H1 (cell line): ENCODE measurements around the gene HSD11B1. TPM values are rescaled to one million over a fixed set of nuclear protein-coding genes. Genes with fewer than 3 reads are reported as not detected.
A peak's percentile ranks its signal among the peaks of the same experiment; 100 is the strongest.

Source experiments
- CTCF ChIA-PET: fragments of 300-600 bp; sonication (Branson Sonifier 250); formaldehyde crosslinking; loops from one replicate; lab custom pipeline; 2021; ENCODE audit not compliant: partially characterized antibody; lab: Charles Lee
- POLR2A ChIA-PET: fragments of 300-600 bp; sonication (Branson Sonifier 250); formaldehyde crosslinking; loops from one replicate; lab custom pipeline; 2021; ENCODE audit warnings: inconsistent platforms; ENCODE audit not compliant: partially characterized antibody; lab: Charles Lee
- DNase-seq, 2 experiments: peaks; one replicate each; pipeline versions ENCODE4 v3.0.0 to v3.0.0-alpha.2; 2010 to 2022; ENCODE audit warnings: low spot score in 2 of 2, low read depth in 1 of 2, mixed read lengths in 1 of 2
- FAIRE-seq: peaks from 2 replicates; lab custom pipeline; 2011; peaks lifted over from hg19 to GRCh38; lab: Jason Lieb, UNC
- H2AFZ ChIP-seq: 2 replicates; pipeline ENCODE4 v1.8.1; 2012; ENCODE audit warnings: low read length, inconsistent platforms
- H2AK5ac ChIP-seq: 2 replicates; pipeline ENCODE4 v1.6.1; 2013; ENCODE audit warnings: low read depth, low read length
- H2BK120ac ChIP-seq: replicated peaks from 2 replicates; pipeline ENCODE3; 2013; ENCODE audit warnings: low read depth, low read length, inconsistent platforms
- H2BK12ac ChIP-seq: 2 replicates; pipeline ENCODE4 v1.6.1; 2013; ENCODE audit warnings: low read depth, low read length
- H2BK15ac ChIP-seq: 2 replicates; pipeline ENCODE4 v1.6.1; 2013; ENCODE audit warnings: low read length
- H2BK20ac ChIP-seq: 2 replicates; pipeline ENCODE4 v1.6.1; 2013; ENCODE audit warnings: low read length
- H2BK5ac ChIP-seq: 2 replicates; pipeline ENCODE4 v1.6.1; 2013; ENCODE audit warnings: low read depth, low read length
- H3K14ac ChIP-seq: 2 replicates; pipeline ENCODE4 v1.6.1; 2013; ENCODE audit warnings: inconsistent platforms; ENCODE audit not compliant: insufficient read length
- H3K18ac ChIP-seq: 2 replicates; pipeline ENCODE4 v1.6.1; 2013; ENCODE audit warnings: low read length; ENCODE audit errors: extremely low read depth
- H3K23ac ChIP-seq: 2 replicates; pipeline ENCODE4 v1.6.1; 2013; ENCODE audit warnings: inconsistent platforms; ENCODE audit not compliant: insufficient read length
- H3K23me2 ChIP-seq: 2 replicates; pipeline ENCODE4 v1.6.1; 2013; ENCODE audit warnings: low read depth, low read length
- H3K27ac ChIP-seq: 2 replicates; pipeline ENCODE4 v1.6.1; 2011; ENCODE audit warnings: low read depth, low read length, inconsistent platforms
- H3K27me3 ChIP-seq, 4 experiments: replicated peaks in 1 of 4; 1 replicate in 1 of 4; 2 replicates in 3 of 4; pipeline versions ENCODE4 v1.6.1 to v1.8.1; 2011 to 2013; ENCODE audit warnings: low read length in 3 of 4, mild to moderate bottlenecking in 3 of 4, inconsistent platforms in 2 of 4, mixed read lengths in 2 of 4, moderate library complexity in 1 of 4; ENCODE audit not compliant: control insufficient read depth in 3 of 4, insufficient read depth in 3 of 4; ENCODE audit errors: extremely low read depth in 1 of 4
- H3K36me3 ChIP-seq, 4 experiments: 2 replicates each; pipeline versions ENCODE4 v1.6.1 to v1.8.1; 2011 to 2013; ENCODE audit warnings: mild to moderate bottlenecking in 4 of 4, low read length in 3 of 4, moderate library complexity in 2 of 4, control low read depth in 1 of 4, inconsistent platforms in 1 of 4; ENCODE audit not compliant: insufficient read depth in 4 of 4, control insufficient read depth in 2 of 4
- H3K4ac ChIP-seq: replicated peaks from 2 replicates; pipeline ENCODE3; 2013; ENCODE audit warnings: low read length, low read depth, mixed read lengths, inconsistent platforms; ENCODE audit not compliant: insufficient read length
- H3K4me1 ChIP-seq, 4 experiments: replicated peaks in 1 of 4; 1 replicate in 1 of 4; 2 replicates in 3 of 4; pipeline versions ENCODE4 v1.6.1 to v1.8.1; 2011 to 2013; ENCODE audit warnings: low read length in 3 of 4, inconsistent platforms in 2 of 4, mixed read lengths in 1 of 4; ENCODE audit not compliant: insufficient read depth in 4 of 4, control insufficient read depth in 3 of 4
- H3K4me2 ChIP-seq, 2 experiments: 2 replicates each; pipeline versions ENCODE4 v1.6.1 to v1.8.1; 2011 to 2013; ENCODE audit warnings: low read depth in 2 of 2, low read length in 2 of 2, control low read depth in 1 of 2, inconsistent platforms in 1 of 2, mild to moderate bottlenecking in 1 of 2; ENCODE audit not compliant: insufficient read depth in 1 of 2
- H3K4me3 ChIP-seq, 4 experiments: fragments of 200-600, 300-600 bp in 1 of 4; sonication (generic), shearing (Covaris generic), sonication (Bioruptor Twin) in 1 of 4; 2 replicates each; pipeline versions ENCODE4 v1.5.1 to v1.8.1; 2011 to 2016; ENCODE audit warnings: low read length in 4 of 4, low read depth in 3 of 4, control low read depth in 2 of 4, inconsistent platforms in 2 of 4, mild to moderate bottlenecking in 2 of 4, mixed read lengths in 1 of 4, moderate library complexity in 1 of 4; ENCODE audit not compliant: insufficient read depth in 2 of 4; ENCODE audit errors: extremely low read depth in 1 of 4
- H3K56ac ChIP-seq: replicated peaks from 2 replicates; pipeline ENCODE3; 2013; ENCODE audit warnings: low read depth, mild to moderate bottlenecking, mixed read lengths, low read length, inconsistent platforms; ENCODE audit not compliant: insufficient read length
- H3K79me1 ChIP-seq: 2 replicates; pipeline ENCODE4 v1.6.1; 2013; ENCODE audit warnings: low read depth, low read length, control low read depth
- H3K79me2 ChIP-seq, 2 experiments: 2 replicates each; pipeline versions ENCODE4 v1.6.1 to v1.8.1; 2012 to 2013; ENCODE audit warnings: low read length in 2 of 2, mild to moderate bottlenecking in 2 of 2, inconsistent platforms in 1 of 2; ENCODE audit not compliant: insufficient read depth in 2 of 2, control insufficient read depth in 1 of 2
- H3K9ac ChIP-seq, 4 experiments: replicated peaks in 1 of 4; 1 replicate in 1 of 4; 2 replicates in 3 of 4; pipeline versions ENCODE4 v1.6.1 to v1.8.1; 2011 to 2013; ENCODE audit warnings: low read depth in 3 of 4, low read length in 3 of 4, control low read depth in 2 of 4, mild to moderate bottlenecking in 2 of 4, moderate library complexity in 2 of 4, inconsistent platforms in 1 of 4; ENCODE audit errors: extremely low read depth in 1 of 4
- H3K9me3 ChIP-seq, 2 experiments: 2 replicates each; pipeline versions ENCODE4 v1.6.1 to v1.8.1; 2012 to 2013; ENCODE audit warnings: mild to moderate bottlenecking in 2 of 2, moderate library complexity in 2 of 2, control low read depth in 1 of 2, inconsistent platforms in 1 of 2, low read depth in 1 of 2, low read length in 1 of 2, mixed read lengths in 1 of 2; ENCODE audit not compliant: insufficient read depth in 2 of 2
- H4K20me1 ChIP-seq, 2 experiments: replicated peaks in 1 of 2; 2 replicates each; pipeline versions ENCODE3 to v1.8.1; 2011 to 2013; ENCODE audit warnings: inconsistent platforms in 2 of 2, low read length in 2 of 2, mild to moderate bottlenecking in 1 of 2; ENCODE audit not compliant: insufficient read depth in 2 of 2, control insufficient read depth in 1 of 2
- H4K5ac ChIP-seq: 2 replicates; pipeline ENCODE4 v1.6.1; 2013; ENCODE audit warnings: low read length, low read depth, mixed read lengths, inconsistent platforms; ENCODE audit not compliant: insufficient read length
- H4K8ac ChIP-seq: 2 replicates; pipeline ENCODE4 v1.8.0; 2013; ENCODE audit warnings: mild to moderate bottlenecking, moderate library complexity, low read length, inconsistent platforms; ENCODE audit not compliant: insufficient read depth; ENCODE audit errors: extremely low read depth
- H4K91ac ChIP-seq: replicated peaks from 2 replicates; pipeline ENCODE3; 2013; ENCODE audit warnings: low read length, mixed read lengths, inconsistent platforms; ENCODE audit not compliant: insufficient read length
- GABPA ChIP-seq: IDR thresholded peaks from 2 replicates; pipeline ENCODE4 v1.6.1; 2011; ENCODE audit warnings: mild to moderate bottlenecking, low read length, moderate library complexity, borderline replicate concordance; ENCODE audit not compliant: insufficient read depth
- SAP30 ChIP-seq: fragments of 300-600 bp; sonication (generic); IDR thresholded peaks from 2 replicates; pipeline ENCODE4 v1.7.1; 2012; ENCODE audit warnings: low read length, moderate library complexity, mild to moderate bottlenecking, inconsistent platforms; ENCODE audit not compliant: insufficient read depth, insufficient replicate concordance
- SRF ChIP-seq: IDR thresholded peaks from 2 replicates; pipeline ENCODE4 v1.6.1; 2011; ENCODE audit warnings: mild to moderate bottlenecking, low read depth, low read length, moderate library complexity
- TCF12 ChIP-seq: IDR thresholded peaks from 2 replicates; pipeline ENCODE4 v1.6.1; 2011; ENCODE audit warnings: low read depth, mild to moderate bottlenecking, low read length
- WGBS, 2 experiments: shearing (Covaris generic) in 1 of 2; methylation state at CpG; one replicate each; pipeline versions ENCODE4 v1.1.6 to v1.1.7; 2013 to 2015; ENCODE audit warnings: low lambda C conversion rate in 2 of 2, mixed read lengths in 2 of 2, inconsistent platforms in 1 of 2, low coverage in 1 of 2, missing lambda C conversion rate in 1 of 2; ENCODE audit not compliant: insufficient replicate concordance in 2 of 2, insufficient coverage in 1 of 2, insufficient read length in 1 of 2; ENCODE audit errors: extremely low coverage in 1 of 2, missing lambda C conversion rate in 1 of 2; 5-methylcytosine and 5-hydroxymethylcytosine counted together
- polyA plus RNA-seq, 7 experiments: library from polyadenylated mRNA; depleted of rRNA in 3 of 7; stranded (reverse) in 5 of 7; unstranded in 2 of 7; fragments of >200 nt in 5 of 7; fragments of 200-250 nt in 2 of 7; gene quantifications; 1 replicate in 5 of 7; 2 replicates in 1 of 7; 4 replicates in 1 of 7; pipeline versions ENCODE4 v1.2.1 to v1.2.3, GENCODE V29; 2011 to 2013; ENCODE audit warnings: missing spikeins in 2 of 7, mixed read lengths in 2 of 7
- total RNA-seq: library from RNA; stranded (reverse); fragmentation: NEBNext Ultra II Directional; extraction: Animal tissue kit (Norgen Biotek cat#: 25700); gene quantifications from 2 replicates; pipeline ENCODE4 v1.2.1, GENCODE V29; 2021
- TF ChIP-seq, protein P1 (sequence below), 3 experiments: IDR thresholded peaks; 1 replicate in 2 of 3; 2 replicates in 1 of 3; pipeline versions ENCODE4 v1.5.1 to v1.6.1; 2011; ENCODE audit warnings: low read length in 3 of 3, mild to moderate bottlenecking in 3 of 3, inconsistent platforms in 2 of 3, low read depth in 1 of 3, moderate library complexity in 1 of 3; ENCODE audit not compliant: insufficient read depth in 1 of 3; ENCODE audit errors: control extremely low read depth in 1 of 3

The HSD11B1 gene
- total and polyA plus RNA-seq, 2 of the 8 experiments (the other 6 are each of a cell fraction or from before 2014, with no cell fraction given), result not detected

- peaks cover 10% of the 10 kb centered on the region for H3K23me2 ChIP-seq
- H4K8ac ChIP-seq, result peak within 1 kb of the TSS; percentile 62; the same call in 1 of the 2 replicates
- no peak within 1 kb of the TSS for H3K14ac ChIP-seq
- peak in 1 of 2 experiments; percentile 71 for DNase-seq
- no peaks in the 10 kb centered on the region for H3K79me2 ChIP-seq
- no peaks in the 10 kb centered on the region for H3K79me1 ChIP-seq
- peak within 1 kb of the TSS; percentile 4; the same call in 1 of the 2 replicates for H2BK15ac ChIP-seq
- no peaks in the 10 kb centered on the region for H3K9me3 ChIP-seq
- peaks cover 18 to 46% (median 42%) of the 10 kb centered on the region in 4 experiments for H3K27me3 ChIP-seq
- H3K36me3 ChIP-seq, result no peaks in the 10 kb centered on the region
- POLR2A ChIA-PET, result interaction anchor here (0.7 to 3.2 kb wide), 9 partner anchors 9 to 94 kb away, joined by 3 to 10 read pairs (median 4); partner anchors contain the start of gene CAMK1G
- no peak within 1 kb of the TSS for H3K56ac ChIP-seq
- H3K9ac ChIP-seq, result no peak within 1 kb of the TSS; a peak in 1 of 7 replicates
- peak within 1 kb of the TSS; percentile 96 to 98 for H3K4me2 ChIP-seq
- CTCF ChIA-PET, result interaction anchor here (1.0 to 4.9 kb wide), 12 partner anchors 10 to 105 kb away, joined by 3 to 25 read pairs (median 5); no protein-coding TSS in a partner anchor
- H2BK12ac ChIP-seq, result peak within 1 kb of the TSS; percentile 69
- H4K5ac ChIP-seq, result no peak within 1 kb of the TSS
- no peak within 1 kb of the TSS for H3K27ac ChIP-seq
- peak within 1 kb of the TSS; percentile 67; the same call in 1 of the 2 replicates for H2AFZ ChIP-seq
- peaks cover 0 to 4% (median 3%) of the 10 kb centered on the region in 4 experiments; a peak in 6 of 7 replicates for H3K4me1 ChIP-seq
- peak within 1 kb of the TSS; percentile 68 for H3K18ac ChIP-seq
- peak within 1 kb of the TSS; percentile 45; the same call in 1 of the 2 replicates for H2BK5ac ChIP-seq
- H2BK20ac ChIP-seq, result 0 out of 2 replicates have a peak within 1 kb of the TSS, but pooled peaks have one; percentile 8
- H2BK120ac ChIP-seq, result no peak within 1 kb of the TSS
- H3K23ac ChIP-seq, result no peak within 1 kb of the TSS
- H3K4ac ChIP-seq, result no peak within 1 kb of the TSS
- FAIRE-seq, result no peak
- WGBS, 2 experiments, result 4% methylated on average over 37 of the region's 47 CpGs; no CpG with 5 or more reads in 1 of the 2 experiments
- no peaks in the 10 kb centered on the region for H4K20me1 ChIP-seq
- H2AK5ac ChIP-seq, result no peak within 1 kb of the TSS
- peak within 1 kb of the TSS; percentile 40 to 64 (median 56) for H3K4me3 ChIP-seq
- no peak within 1 kb of the TSS for H4K91ac ChIP-seq
- peak; percentile 23 for TF ChIP-seq SAP30
- no peak for TF ChIP-seq TCF12
- TF ChIP-seq GABPA, result no peak
- no peak for TF ChIP-seq SRF
- TF ChIP-seq, protein P1, sequence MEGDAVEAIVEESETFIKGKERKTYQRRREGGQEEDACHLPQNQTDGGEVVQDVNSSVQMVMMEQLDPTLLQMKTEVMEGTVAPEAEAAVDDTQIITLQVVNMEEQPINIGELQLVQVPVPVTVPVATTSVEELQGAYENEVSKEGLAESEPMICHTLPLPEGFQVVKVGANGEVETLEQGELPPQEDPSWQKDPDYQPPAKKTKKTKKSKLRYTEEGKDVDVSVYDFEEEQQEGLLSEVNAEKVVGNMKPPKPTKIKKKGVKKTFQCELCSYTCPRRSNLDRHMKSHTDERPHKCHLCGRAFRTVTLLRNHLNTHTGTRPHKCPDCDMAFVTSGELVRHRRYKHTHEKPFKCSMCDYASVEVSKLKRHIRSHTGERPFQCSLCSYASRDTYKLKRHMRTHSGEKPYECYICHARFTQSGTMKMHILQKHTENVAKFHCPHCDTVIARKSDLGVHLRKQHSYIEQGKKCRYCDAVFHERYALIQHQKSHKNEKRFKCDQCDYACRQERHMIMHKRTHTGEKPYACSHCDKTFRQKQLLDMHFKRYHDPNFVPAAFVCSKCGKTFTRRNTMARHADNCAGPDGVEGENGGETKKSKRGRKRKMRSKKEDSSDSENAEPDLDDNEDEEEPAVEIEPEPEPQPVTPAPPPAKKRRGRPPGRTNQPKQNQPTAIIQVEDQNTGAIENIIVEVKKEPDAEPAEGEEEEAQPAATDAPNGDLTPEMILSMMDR (IDR thresholded peaks at IDR 0.05; ENCODE audit: control extremely low read depth in 1 of 3, insufficient read depth in 1 of 3, low read depth in 1 of 3, low read length in 3 of 3), result no peak
Measured at GRCh38 chr1:209674957-209675564, 29.6 kb upstream of the HSD11B1 start, which contains the start of gene G0S2. Gene G0S2 (plus strand): TSS chr1:209675412. CDS start chr1:209675685, 273 bp downstream.
